Activated naive CD4-positive, alpha-beta T cell treated with anti-CD3 and anti-CD28 coated beads for 36 hours (primary cell): ENCODE measurements around the gene SBF2. TPM values are rescaled to one million over a fixed set of nuclear protein-coding genes. Genes with fewer than 3 reads are reported as not detected.
"Not testable (repeated sequence)": the region's sequence is repeated elsewhere in the genome, so short reads cannot be mapped to it uniquely, and the experiment has no call there.

Experiments
- CTCF ChIA-PET: fragments of 350-600 bp; sonication (Branson Sonifier 250); formaldehyde crosslinking; loops from one replicate; lab custom pipeline; 2021; ENCODE audit warnings: antibody characterized with exemption; lab: Charles Lee
- DNase-seq: peaks from one replicate; pipeline ENCODE4 v3.0.0-alpha.2; 2020
- H3K27ac Mint-ChIP-seq: one replicate; pipeline ENCODE4 v1.8.0; 2021; ENCODE audit warnings: mild to moderate bottlenecking, mixed read lengths
- H3K27me3 Mint-ChIP-seq: one replicate; pipeline ENCODE4 v1.8.0; 2021; ENCODE audit warnings: low read depth, mixed read lengths
- H3K36me3 Mint-ChIP-seq: one replicate; pipeline ENCODE4 v1.8.0; 2021; ENCODE audit warnings: low read depth, mixed read lengths
- H3K4me1 Mint-ChIP-seq: one replicate; pipeline ENCODE4 v1.8.0; 2021; ENCODE audit warnings: low read depth, mixed read lengths
- H3K4me3 Mint-ChIP-seq: one replicate; pipeline ENCODE4 v1.8.0; 2021; ENCODE audit warnings: mild to moderate bottlenecking, moderate library complexity, mixed read lengths
- H3K9me3 Mint-ChIP-seq: one replicate; pipeline ENCODE4 v1.8.0; 2021; ENCODE audit warnings: mixed read lengths
- intact Hi-C: fragments of 100-400 bp; cut with micrococcal nuclease; formaldehyde crosslinking; loops from one replicate; pipeline ENCODE4 v1.15.1; 2023
- total RNA-seq, 2 experiments: library from RNA; stranded (reverse); gene quantifications; one replicate each; pipeline ENCODE4 v1.2.3, GENCODE V29; 2021

Gene SBF2
- total RNA-seq, 2 experiments from 2014 or later: 8.7 to 9.9 TPM

- Mint-ChIP-seq H3K27me3 (no peaks in the 10 kb centered on the region), H3K27ac (no peak overlapping the region), H3K4me3 (no peak overlapping the region), H3K9me3 (no peaks in the 10 kb centered on the region), H3K4me1 (peaks cover 3% of the 10 kb centered on the region), H3K36me3 (peaks cover 2% of the 10 kb centered on the region)
- CTCF ChIA-PET: interaction anchor here (0.9 to 1.1 kb wide), 3 partner anchors 22 to 98 kb away, joined by 3 read pairs; no protein-coding TSS in a partner anchor
- intact Hi-C loops: no loop called here
- no peak for DNase-seq
Observed at GRCh38 chr11:10268746-10269488, 25.1 kb downstream of the SBF2 start.

DNA sequence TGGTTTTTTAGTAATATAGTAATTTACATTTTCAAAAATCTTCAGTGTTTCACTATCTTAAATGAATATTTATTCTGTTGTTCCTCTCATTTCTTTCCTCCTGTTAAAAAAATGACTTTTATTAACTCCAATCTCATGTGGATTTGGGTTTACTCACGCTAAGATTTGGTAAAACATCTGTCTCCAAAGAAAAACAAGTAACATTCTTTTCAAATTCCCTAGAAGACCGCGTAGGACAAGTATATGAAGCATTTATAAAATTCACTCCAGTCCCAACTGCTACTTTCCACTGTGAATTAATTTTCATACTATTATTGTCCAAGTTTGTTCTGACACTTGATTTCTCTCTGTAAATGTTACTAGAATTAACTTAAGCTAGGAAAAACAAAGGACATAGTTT lies 26.2 kb downstream of the SBF2 start:
- no peaks in the 10 kb centered on the region for H3K27me3 Mint-ChIP-seq
- DNase-seq: no peak
- no peaks in the 10 kb centered on the region for H3K4me1 Mint-ChIP-seq
- intact Hi-C loops: no loop called here
- H3K27ac Mint-ChIP-seq: no peak overlapping the region
- CTCF ChIA-PET: no interaction called here
- H3K36me3 Mint-ChIP-seq: peaks cover 2% of the 10 kb centered on the region
- no peaks in the 10 kb centered on the region for H3K9me3 Mint-ChIP-seq
- H3K4me3 Mint-ChIP-seq: no peak overlapping the region

DNA sequence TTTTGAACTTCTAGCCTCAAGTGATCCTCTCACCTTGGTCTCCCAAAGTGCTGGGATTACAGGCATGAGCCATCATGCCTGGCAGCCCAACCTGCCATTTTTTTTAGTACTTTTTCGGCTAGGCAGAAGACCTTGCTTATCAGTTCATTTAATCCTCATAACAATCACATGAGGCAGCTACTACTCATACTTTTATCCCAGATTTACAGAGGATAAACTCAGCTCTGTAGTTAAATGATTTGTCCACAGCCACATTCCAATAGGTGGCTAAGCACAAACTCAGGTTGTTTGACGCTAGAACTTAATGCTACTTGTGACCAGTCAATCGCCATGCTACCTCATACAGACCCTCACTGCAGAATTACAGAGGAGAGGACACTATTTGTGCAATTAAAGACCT lies 28.1 kb downstream of the SBF2 start:
- DNase-seq: no peak
- no peaks in the 10 kb centered on the region for H3K9me3 Mint-ChIP-seq
- CTCF ChIA-PET: interaction anchor here (0.9 kb wide), 1 partner anchor 58 kb away, joined by 4 read pairs; no protein-coding TSS in a partner anchor
- no peak overlapping the region for H3K4me3 Mint-ChIP-seq
- no peaks in the 10 kb centered on the region for H3K27me3 Mint-ChIP-seq
- no peak overlapping the region for H3K27ac Mint-ChIP-seq
- H3K4me1 Mint-ChIP-seq: peaks cover 7% of the 10 kb centered on the region
- peaks cover 2% of the 10 kb centered on the region for H3K36me3 Mint-ChIP-seq
- intact Hi-C loops: no loop called here

DNA sequence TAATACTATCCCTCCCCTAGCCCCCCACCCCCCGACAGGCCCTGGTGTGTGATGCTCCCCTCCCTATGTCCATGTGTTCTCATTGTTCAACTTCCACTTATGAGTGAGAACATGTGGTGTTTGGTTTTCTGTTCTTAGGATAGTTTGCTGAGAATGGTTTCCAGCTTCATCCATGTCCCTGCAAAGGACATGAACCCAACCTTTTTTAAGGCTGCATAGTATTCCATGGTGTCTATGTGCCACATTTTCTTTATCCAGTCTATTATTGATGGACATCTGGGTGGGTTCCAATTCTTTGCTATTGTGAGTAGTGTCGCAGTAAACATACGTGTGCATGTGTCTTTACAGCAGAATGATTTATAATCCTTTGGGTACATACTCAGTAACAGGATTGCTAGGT lies 29.3 kb downstream of the SBF2 start:
- H3K27ac Mint-ChIP-seq, H3K27me3 Mint-ChIP-seq, CTCF ChIA-PET, H3K4me3 Mint-ChIP-seq, H3K4me1 Mint-ChIP-seq, H3K9me3 Mint-ChIP-seq, DNase-seq, intact Hi-C loops, H3K36me3 Mint-ChIP-seq: not testable (repeated sequence)

DNA sequence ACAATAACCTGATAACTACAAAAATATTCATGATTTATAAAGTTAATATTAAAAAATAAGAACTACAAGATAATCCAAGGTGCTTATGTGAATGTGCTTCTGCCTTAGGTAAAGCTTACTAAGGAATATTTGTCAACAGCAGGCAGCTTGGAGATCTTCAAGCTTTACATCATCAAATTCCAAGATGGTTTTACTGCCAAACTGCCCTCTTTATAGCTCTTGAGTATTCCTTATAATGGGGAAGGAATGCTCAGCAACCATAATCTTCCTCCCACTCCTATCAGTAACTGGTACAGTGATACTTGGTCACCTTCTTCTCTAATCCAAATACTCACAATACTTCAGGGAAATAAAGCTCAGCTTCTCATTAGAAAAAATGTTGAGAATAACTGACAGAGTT lies 30.1 kb downstream of the SBF2 start:
- Mint-ChIP-seq H3K9me3 (no peaks in the 10 kb centered on the region), H3K4me3 (no peak overlapping the region), H3K27me3 (no peaks in the 10 kb centered on the region), H3K36me3 (peaks cover 2% of the 10 kb centered on the region), H3K4me1 (peaks cover 9% of the 10 kb centered on the region), H3K27ac (no peak overlapping the region)
- DNase-seq: no peak
- CTCF ChIA-PET: no interaction called here
- intact Hi-C loops: no loop called here

- intact Hi-C loops: no loop called here
- H3K4me1 Mint-ChIP-seq: peaks cover 9% of the 10 kb centered on the region
- no peaks in the 10 kb centered on the region for H3K9me3 Mint-ChIP-seq
- peaks cover 2% of the 10 kb centered on the region for H3K36me3 Mint-ChIP-seq
- H3K27ac Mint-ChIP-seq: no peak overlapping the region
- CTCF ChIA-PET: no interaction called here
- no peak for DNase-seq
- no peaks in the 10 kb centered on the region for H3K27me3 Mint-ChIP-seq
- no peak overlapping the region for H3K4me3 Mint-ChIP-seq
Observed at GRCh38 chr11:10261821-10262220, 32.2 kb downstream of the SBF2 start.

GRCh38 chr11:10257478-10257877 lies 36.5 kb downstream of the SBF2 start:
- Mint-ChIP-seq H3K4me1 (peaks cover 9% of the 10 kb centered on the region), H3K9me3 (no peaks in the 10 kb centered on the region), H3K36me3 (no peaks in the 10 kb centered on the region), H3K4me3 (no peak overlapping the region), H3K27me3 (no peaks in the 10 kb centered on the region), H3K27ac (no peak overlapping the region)
- intact Hi-C loops: no loop called here
- CTCF ChIA-PET: no interaction called here
- no peak for DNase-seq

- no peak for DNase-seq
- Mint-ChIP-seq H3K36me3 (no peaks in the 10 kb centered on the region), H3K27me3 (no peaks in the 10 kb centered on the region), H3K4me1 (peaks cover 2% of the 10 kb centered on the region), H3K27ac (no peak overlapping the region), H3K4me3 (no peak overlapping the region), H3K9me3 (no peaks in the 10 kb centered on the region)
- intact Hi-C loops: no loop called here
- CTCF ChIA-PET: interaction anchor here (0.6 to 0.7 kb wide), 2 partner anchors 51 to 1130 kb away, joined by 4 to 5 read pairs; no protein-coding TSS in a partner anchor
Observed at GRCh38 chr11:10255388-10256125, 38.5 kb downstream of the SBF2 start.

- H3K27me3 Mint-ChIP-seq, CTCF ChIA-PET, DNase-seq, H3K9me3 Mint-ChIP-seq, H3K4me3 Mint-ChIP-seq, H3K27ac Mint-ChIP-seq, intact Hi-C loops, H3K4me1 Mint-ChIP-seq, H3K36me3 Mint-ChIP-seq: not testable (repeated sequence)
Observed at GRCh38 chr11:10249448-10250131, 44.4 kb downstream of the SBF2 start.

DNA sequence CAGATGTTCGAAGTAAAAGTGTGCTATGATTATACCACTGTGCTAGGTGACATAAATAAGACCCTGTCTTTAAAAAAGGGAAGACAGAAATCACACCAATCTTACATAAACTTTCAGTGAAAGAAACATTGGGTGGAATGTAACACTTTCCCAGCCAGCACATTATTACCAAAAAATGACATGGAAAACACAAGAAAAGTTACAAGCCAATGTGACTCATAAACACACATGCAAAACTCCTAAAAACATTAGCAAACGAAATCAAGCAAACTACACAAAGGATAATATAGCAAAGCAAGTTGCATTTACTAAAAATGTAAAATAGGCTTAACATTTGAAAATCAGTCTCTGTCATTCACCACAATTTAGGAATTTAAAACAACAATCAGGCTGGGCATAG lies 47.0 kb downstream of the SBF2 start:
- no peak overlapping the region for H3K4me3 Mint-ChIP-seq
- CTCF ChIA-PET: no interaction called here
- no peak for DNase-seq

DNA sequence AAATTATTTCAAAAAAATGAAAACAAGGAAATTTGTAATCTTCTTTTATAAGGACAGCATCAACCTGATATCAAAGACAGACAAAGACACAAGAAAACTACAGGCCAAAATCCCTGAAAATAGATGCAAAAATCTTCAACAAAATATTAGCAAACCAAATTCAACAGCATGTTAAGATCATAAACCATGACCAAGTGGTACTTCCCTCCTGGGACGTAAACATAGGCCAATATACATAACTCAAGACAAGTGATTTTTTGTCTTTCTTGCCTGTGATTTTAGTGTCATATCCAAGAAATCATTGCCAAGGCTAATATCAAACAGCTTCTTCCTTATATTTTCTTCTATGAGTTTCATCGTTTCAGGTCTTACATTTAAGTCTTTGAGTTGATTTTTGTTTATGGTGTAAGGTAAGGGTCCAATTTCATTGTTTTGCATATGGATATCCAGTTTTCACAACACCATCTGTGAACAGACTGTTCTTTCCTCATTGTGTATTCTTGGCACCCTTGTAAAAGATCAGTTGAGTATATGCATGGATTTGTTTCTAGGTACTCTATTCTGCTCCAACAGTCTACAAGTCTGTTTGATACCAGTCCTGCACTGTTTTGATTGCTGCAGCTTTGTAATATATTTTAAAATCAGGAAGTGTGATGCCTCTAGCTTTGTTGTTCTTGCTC lies 50.0 kb downstream of the SBF2 start:
- intact Hi-C loops: no loop called here
- Mint-ChIP-seq H3K27me3 (no peaks in the 10 kb centered on the region), H3K27ac (no peak overlapping the region), H3K4me3 (no peak overlapping the region), H3K36me3 (no peaks in the 10 kb centered on the region), H3K9me3 (no peaks in the 10 kb centered on the region), H3K4me1 (no peaks in the 10 kb centered on the region)
- no peak for DNase-seq
- CTCF ChIA-PET: interaction anchor here (1.1 kb wide), 1 partner anchor 63 kb away, joined by 3 read pairs; no protein-coding TSS in a partner anchor

More for the DNA sequence above, 47.0 kb downstream of the SBF2 start:
- H3K27ac Mint-ChIP-seq: no peak overlapping the region
- H3K4me1 Mint-ChIP-seq: no peaks in the 10 kb centered on the region
- intact Hi-C loops: no loop called here
- no peaks in the 10 kb centered on the region for H3K27me3 Mint-ChIP-seq
- no peaks in the 10 kb centered on the region for H3K9me3 Mint-ChIP-seq
- no peaks in the 10 kb centered on the region for H3K36me3 Mint-ChIP-seq

GRCh38 chr11:10236840-10237239 lies 57.2 kb downstream of the SBF2 start:
- no peak for DNase-seq
- Mint-ChIP-seq H3K4me3 (no peak overlapping the region), H3K27ac (no peak overlapping the region), H3K9me3 (peaks cover 2% of the 10 kb centered on the region), H3K4me1 (no peaks in the 10 kb centered on the region), H3K27me3 (no peaks in the 10 kb centered on the region), H3K36me3 (peaks cover 5% of the 10 kb centered on the region)
- CTCF ChIA-PET: no interaction called here
- intact Hi-C loops: no loop called here
